HG03066 (cell line): ENCODE results near the gene PLPPR3.

Experiments
- ATAC-seq: cut with Tn5 transposase; IDR thresholded peaks from one replicate; pipeline ENCODE4 v1.9.1; 2021; ENCODE audit warnings: low read depth; ENCODE audit not compliant: unreplicated experiment

Gene PLPPR3

GRCh38 chr19:799076-799881 lies 22.5 kb downstream of the PLPPR3 start:
- no peak for ATAC-seq

DNA sequence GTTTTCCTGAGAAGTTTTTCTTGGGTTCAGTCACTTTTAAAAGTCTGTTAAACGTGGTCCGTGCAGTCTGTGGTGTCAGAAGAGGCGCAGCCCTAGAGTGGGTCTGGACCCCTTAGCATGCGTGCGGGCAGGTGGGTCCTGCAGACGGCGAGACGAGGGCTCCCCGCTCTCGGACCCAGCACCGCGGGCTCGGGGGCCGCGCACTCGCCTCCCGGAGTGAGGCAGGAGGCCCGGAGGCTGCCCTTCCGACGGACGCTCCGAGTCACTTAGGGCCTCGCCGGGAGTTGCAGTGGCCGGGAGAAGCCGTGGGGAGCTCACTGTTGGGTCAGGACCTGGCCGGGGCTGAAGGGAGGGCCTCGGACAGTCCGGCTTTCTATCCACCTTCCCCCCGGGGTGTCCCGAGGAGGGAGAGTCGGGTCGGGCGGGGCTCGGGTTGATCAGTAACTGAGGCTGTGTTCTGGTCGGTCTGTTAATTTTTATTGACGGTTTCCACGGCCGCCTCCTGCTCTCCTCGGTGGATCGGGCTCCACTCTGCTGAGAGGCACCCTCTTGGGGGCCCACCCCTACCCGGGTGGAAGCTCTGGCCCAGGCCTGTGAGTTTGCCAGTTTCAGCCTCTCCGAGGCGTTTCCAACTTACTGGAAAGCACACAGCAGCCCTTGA lies 23.2 kb downstream of the PLPPR3 start:
- ATAC-seq, result no peak

GRCh38 chr19:797528-798414 lies 24.0 kb downstream of the PLPPR3 start:
- peak; percentile 31 for ATAC-seq

DNA sequence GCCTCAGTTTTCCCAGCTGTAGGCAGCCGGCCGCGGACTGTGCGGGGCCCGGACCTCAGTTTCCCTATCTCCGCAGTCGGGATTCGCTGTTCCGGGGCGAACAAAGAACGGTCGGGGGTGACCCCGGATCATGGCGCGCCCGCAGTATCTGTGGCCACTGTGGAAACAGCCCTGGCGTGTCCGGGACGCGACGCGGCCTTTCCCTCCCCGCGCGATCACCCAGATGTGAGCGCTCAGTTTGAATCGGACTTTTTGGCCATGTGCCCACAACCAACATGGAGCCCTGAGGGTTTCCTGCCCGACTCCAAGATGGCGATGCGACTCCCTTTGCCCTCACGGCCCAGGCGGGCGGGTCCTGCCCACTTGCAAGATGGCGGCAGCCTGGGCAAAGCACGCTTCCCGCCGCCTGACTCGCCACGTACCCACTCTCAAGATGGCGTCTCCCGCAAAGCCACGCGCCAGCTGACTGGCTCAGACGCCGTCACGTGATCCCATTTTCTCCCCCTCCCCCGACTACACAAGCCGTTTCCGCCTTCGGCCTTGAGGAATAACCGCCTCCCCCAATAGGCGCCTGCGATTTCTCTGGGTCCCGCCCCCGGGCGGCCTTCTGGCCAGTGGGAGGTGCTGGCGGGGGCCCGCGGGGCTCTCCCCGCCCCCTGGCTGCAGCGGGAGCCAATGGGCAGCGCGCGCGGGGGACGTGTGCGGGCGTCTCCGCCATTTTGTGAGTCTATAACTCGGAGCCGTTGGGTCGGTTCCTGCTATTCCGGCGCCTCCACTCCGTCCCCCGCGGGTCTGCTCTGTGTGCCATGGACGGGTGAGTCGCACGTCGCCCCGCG lies 24.8 kb downstream of the PLPPR3 start, which contains the start of gene PTBP1:
PTBP1 (plus strand) TSS at position 761 of the 836 bp plus-strand sequence; CDS start at position 807, 46 bp downstream.
- peak; percentile 75 for ATAC-seq

- no peak for ATAC-seq
These were observed 25.8 kb downstream of the PLPPR3 start for GRCh38 chr19:795691-796581.

- no peak for ATAC-seq
These were observed 26.6 kb downstream of the PLPPR3 start for GRCh38 chr19:795073-795611.

DNA sequence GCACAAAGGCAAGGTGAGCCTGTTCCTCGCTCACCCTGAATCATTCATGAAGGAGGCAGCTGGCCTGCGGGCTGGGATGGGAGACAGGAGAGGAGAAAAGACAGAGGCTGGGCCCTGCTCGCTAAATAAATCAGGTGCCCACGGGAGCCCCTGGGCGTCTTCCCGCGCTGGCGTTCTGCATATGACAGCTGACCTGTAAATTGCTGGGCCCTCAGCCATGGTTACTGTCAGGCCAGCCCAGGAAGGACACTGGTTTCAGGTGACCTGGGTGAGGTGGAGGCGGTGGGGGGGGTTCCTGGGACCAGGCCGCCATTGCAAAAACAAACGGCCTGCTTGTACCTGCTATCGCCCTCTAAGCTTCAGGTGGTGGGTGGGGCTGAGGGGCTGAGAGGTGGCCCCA lies 27.9 kb downstream of the PLPPR3 start:
- no peak for ATAC-seq

DNA sequence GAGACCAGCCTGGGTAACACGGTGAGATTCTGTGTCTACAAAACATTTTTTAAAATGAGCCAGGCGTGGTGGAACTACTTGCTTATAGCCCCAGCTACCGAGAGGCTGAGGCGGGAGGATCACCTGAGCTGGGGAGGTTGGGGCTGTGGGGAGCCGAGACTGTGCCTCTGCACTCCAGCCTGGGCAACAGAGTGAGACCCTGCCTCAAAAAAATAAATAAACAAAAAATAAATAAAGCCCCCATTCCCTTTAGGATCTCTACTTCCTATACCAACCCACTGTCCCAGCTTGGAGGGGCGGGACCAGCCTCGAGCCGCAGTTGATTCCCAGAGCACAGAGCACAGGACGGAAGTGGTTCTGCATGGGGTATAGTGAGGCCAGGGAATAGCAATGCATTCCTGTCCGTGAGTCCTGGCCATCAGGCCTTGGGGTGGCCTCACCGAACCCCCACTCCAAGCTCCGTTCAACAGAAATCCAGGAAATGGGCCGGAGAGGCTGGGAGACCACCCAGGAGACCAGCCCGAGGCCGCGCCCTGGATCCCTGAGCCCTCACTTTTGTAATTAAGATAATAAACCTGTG lies 29.4 kb downstream of the PLPPR3 start:
- ATAC-seq, result no peak

DNA sequence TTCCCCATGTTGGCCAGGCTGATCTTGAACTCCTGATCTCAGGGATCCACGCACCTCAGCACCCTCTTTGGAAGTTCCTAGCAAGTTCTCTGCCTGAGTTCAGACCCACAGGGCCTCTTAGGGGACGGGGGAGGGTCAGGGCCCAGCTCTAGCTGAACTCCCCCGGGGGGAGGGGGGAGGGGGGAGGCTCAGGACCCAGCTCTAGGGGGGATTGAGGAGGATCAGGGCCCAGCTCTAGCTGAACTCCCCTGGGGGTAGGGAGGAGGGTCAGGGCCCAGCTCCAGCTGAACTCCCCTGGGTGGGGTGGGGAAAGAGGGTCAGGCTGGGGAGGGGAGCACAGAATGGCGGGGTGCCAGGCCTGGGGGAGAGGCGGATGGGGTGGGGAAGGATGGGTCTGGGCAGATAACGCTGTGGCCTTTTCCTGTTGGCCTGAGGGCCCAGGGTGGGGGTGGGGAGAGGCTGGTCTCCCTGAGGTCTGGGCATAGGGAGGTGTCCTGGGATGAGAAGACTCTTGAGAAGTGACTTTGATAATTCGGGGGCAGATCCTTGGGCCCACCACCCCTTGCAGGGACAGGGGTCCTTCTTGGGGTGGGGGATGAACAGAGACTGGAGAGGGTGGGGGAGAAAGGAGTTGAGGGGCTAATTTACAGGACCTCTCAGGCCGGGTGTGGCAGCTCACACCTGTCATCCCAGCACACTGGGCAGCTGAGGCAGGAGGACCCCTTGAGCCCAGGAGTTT lies 30.0 kb downstream of the PLPPR3 start:
- ATAC-seq, result no peak

- ATAC-seq, result no peak
These were observed 30.7 kb downstream of the PLPPR3 start for GRCh38 chr19:791007-791566.

- no peak for ATAC-seq
These were observed 32.1 kb downstream of the PLPPR3 start for GRCh38 chr19:789701-790060.

- ATAC-seq, result no peak
These were observed 32.6 kb downstream of the PLPPR3 start for GRCh38 chr19:788983-789700.

DNA sequence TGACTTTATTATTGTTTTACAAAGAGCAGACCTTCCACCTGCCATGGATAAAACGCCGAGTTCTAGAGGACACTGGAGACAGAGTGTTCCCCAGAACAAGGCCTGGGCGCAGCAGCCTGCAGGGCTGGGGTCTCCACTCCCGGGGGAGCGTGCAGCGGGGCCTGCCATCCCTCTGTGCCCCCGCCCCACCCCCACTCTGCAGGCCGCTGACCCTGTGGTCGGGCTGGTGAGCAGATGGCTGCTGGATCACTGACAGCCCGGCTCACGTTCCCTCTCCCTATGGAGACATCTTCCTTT lies 33.1 kb downstream of the PLPPR3 start:
- no peak for ATAC-seq

DNA sequence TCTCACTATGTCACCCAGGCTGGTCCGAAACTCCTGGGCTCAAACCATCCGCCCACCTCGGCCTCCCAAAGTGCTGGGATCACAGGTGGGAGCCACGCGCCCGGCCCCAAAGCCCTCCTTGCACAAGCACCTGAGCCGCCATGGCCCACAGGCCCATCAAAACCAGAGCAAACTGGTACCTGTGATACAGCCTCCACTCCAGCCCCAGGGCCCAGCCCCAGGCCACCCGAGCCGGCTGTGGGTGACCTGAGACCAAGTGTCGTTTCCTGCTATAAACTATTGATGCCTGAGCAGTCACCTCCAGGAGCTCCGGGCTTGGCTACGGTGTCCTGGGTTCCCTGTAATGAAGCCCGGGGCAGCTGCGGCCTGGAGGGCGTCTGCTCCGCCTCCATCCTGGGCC lies 34.2 kb downstream of the PLPPR3 start:
- ATAC-seq, result no peak

GRCh38 chr19:784541-784940 lies 37.2 kb downstream of the PLPPR3 start:
- no peak for ATAC-seq

DNA sequence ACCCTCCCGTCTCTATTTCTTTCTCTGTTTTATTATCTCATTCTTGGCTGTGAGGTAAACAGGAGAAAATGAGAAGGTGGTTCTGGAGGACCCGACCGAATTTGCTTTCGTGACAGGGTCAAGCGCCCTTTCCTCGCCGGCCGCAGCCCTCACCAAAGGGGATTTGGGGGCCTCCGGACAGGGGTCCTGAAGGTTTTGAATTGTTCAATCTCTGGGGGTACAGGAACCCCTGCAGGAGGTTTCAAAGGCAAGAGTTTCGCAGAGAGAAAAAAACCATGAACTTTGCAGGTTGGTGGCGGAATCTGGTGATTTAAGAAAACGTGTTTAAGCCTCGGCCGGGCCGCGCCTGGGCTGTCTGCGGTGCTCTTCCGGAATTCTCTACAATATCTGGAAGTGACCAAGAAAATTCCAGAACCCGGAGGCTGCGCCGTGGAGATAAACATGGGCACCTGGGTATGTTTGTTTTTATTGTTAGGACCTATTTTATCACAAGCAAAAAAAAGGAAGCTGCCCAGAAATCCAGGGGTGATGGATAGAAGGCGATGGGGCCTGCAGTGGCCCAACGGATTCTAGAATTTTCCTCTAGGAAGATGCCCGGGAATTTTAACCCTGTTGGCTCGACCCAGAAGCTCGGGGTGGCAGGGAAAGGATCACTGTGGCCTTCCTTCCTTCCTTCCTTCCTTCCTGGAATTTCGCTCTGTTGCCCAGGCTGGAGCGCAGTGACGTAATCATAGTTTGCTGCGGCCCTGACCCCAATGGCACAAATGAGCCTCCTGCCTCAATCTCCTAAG lies 38.7 kb downstream of the PLPPR3 start:
- no peak for ATAC-seq
